SHP77 treated with DMSO at 0.1 percent for 48 hours (cell line): ENCODE measurements around the gene PPP2R5C.
A peak's percentile ranks its signal among the peaks of the same experiment; 100 is the strongest.

Experiments
- DNase-seq: peaks from one replicate; lab custom pipeline; 2025; lab: John Stamatoyannopoulos, UW

PPP2R5C gene

GRCh38 chr14:101840649-101841369 is 79.3 kb downstream of the PPP2R5C start:
- no peak for DNase-seq

- DNase-seq, result no peak
These were observed 81.5 kb downstream of the PPP2R5C start for GRCh38 chr14:101843038-101843437.

GRCh38 chr14:101843665-101844064 is 82.2 kb downstream of the PPP2R5C start:
- no peak for DNase-seq

- DNase-seq, result no peak
These were observed 82.7 kb downstream of the PPP2R5C start for GRCh38 chr14:101844219-101844618.

- no peak for DNase-seq
These were observed 83.2 kb downstream of the PPP2R5C start for GRCh38 chr14:101844751-101845150.

- DNase-seq, result no peak
These were observed 84.0 kb downstream of the PPP2R5C start for GRCh38 chr14:101845496-101845895.

- no peak for DNase-seq
These were observed 84.4 kb downstream of the PPP2R5C start for GRCh38 chr14:101845896-101846295.

GRCh38 chr14:101849125-101849524 is 87.6 kb downstream of the PPP2R5C start:
- DNase-seq, result no peak

GRCh38 chr14:101849640-101850039 is 88.1 kb downstream of the PPP2R5C start:
- no peak for DNase-seq

GRCh38 chr14:101851183-101851582 is 89.7 kb downstream of the PPP2R5C start:
- no peak for DNase-seq

- DNase-seq, result no peak
These were observed 90.4 kb downstream of the PPP2R5C start for GRCh38 chr14:101851736-101852405.

GRCh38 chr14:101852785-101853184 is 91.3 kb downstream of the PPP2R5C start:
- no peak for DNase-seq

- DNase-seq, result no peak
These were observed 92.0 kb downstream of the PPP2R5C start for GRCh38 chr14:101853455-101854018.

GRCh38 chr14:101854366-101854765 is 92.9 kb downstream of the PPP2R5C start:
- no peak for DNase-seq

GRCh38 chr14:101855958-101856357 is 94.4 kb downstream of the PPP2R5C start:
- peak; percentile 59 for DNase-seq

GRCh38 chr14:101856536-101856935 is 95.0 kb downstream of the PPP2R5C start:
- DNase-seq, result no peak

GRCh38 chr14:101857226-101857625 is 95.7 kb downstream of the PPP2R5C start:
- DNase-seq, result no peak

- DNase-seq, result no peak
These were observed 97.5 kb downstream of the PPP2R5C start for GRCh38 chr14:101858791-101859537.

GRCh38 chr14:101859538-101859902 is 98.0 kb downstream of the PPP2R5C start:
- DNase-seq, result no peak

- no peak for DNase-seq
These were observed 98.4 kb downstream of the PPP2R5C start for GRCh38 chr14:101859958-101860357.

GRCh38 chr14:101861464-101861863 is 100.0 kb downstream of the PPP2R5C start:
- DNase-seq, result no peak

GRCh38 chr14:101862177-101862576 is 100.7 kb downstream of the PPP2R5C start:
- DNase-seq, result no peak

GRCh38 chr14:101862711-101863110 is 101.2 kb downstream of the PPP2R5C start:
- no peak for DNase-seq
